ENCODE data around the gene PAFAH1B1.

The PAFAH1B1 gene

DNA sequence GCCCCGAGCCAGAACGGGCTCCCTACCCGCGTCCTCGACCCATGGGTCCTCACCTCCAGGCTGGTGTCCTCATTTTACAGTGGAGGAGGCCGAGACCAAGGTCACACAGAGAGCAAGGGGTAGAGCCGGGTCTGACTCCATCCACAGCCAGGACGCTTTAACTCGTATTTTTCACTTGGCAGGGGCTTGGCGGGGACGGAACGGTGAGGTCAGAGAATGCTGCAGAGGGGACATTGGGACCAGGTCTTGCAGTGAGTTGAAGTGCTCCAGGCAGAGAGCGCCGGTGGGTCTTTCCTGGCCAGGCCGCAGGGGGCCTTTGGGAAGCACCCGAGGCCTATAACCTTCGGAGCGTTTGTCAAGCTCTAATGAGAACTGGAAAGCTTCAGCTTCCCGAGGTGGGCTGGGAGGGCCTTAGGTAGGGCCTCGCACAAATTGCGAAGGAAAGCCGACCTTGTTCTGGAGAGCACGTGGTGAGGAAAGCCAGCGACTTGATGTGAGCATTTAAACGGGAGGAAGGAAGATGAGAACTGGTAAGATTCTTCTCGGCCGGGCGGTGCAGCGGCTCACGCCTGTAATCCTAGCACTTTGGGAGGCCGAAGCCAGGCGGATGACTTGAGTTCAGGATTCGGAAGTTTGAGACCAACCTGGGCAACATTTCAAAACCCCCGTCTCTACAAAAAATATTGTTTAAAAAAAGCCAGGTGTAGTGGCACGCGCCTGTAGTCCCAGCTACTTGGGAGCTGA is 119.0 kb downstream of the PAFAH1B1 start:
- peak in 1 of 56 donors; percentile 13 for DNase-seq

DNA sequence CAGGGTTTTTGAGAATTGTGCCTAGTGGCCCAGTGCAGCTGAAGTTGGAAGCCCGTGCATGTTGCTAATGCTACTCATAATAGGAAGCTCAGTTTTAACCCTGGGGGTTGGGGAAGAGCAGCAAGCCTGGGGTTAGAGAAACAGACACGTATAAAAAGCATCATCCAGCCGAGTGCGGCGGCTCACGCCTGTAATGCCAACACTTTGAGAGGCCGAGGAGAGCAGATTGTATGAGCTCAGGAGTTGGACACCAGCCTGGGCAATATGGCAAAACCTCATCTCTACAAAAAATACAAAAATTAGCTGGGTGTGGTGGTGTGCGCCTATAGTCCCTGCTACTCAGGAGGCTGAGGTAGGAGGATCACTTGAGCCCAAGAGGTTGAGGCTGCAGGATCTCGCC is 120.4 kb downstream of the PAFAH1B1 start:
- DNase-seq, result no peak

GRCh38 chr17:2716649-2717048 is 123.2 kb downstream of the PAFAH1B1 start:
- no peak for DNase-seq

- no peak for DNase-seq
Observed at GRCh38 chr17:2718150-2718938, 124.9 kb downstream of the PAFAH1B1 start.

GRCh38 chr17:2719861-2720260 is 126.4 kb downstream of the PAFAH1B1 start:
- DNase-seq, result no peak

- no peak for DNase-seq
Observed at GRCh38 chr17:2721603-2722002, 128.1 kb downstream of the PAFAH1B1 start.

- no peak for DNase-seq
Observed at GRCh38 chr17:2722611-2723010, 129.2 kb downstream of the PAFAH1B1 start.

- no peak for DNase-seq
Observed at GRCh38 chr17:2723505-2723996, 130.1 kb downstream of the PAFAH1B1 start.

- DNase-seq, result no peak
Observed at GRCh38 chr17:2723997-2724783, 130.7 kb downstream of the PAFAH1B1 start.

DNA sequence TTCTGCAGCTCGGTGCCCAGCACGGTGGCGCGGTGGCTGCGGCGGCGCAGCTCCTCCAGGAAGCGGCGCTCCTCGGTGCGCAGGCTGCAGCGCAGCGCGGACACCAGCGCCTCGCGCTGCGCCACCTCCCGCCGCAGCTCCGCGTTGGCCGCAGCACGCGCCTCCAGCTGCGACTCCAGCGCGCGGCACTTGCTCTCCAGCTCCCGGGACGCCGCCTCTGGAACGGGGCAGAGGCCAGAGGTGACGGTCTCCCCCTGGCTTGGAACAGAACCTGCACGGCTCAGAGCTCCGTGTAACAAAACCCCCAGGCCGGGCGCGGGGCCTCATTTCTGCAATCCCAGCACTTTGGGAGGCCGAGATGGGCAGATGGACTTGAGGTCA is 131.3 kb downstream of the PAFAH1B1 start:
- DNase-seq, result peak in 1 of 56 donors; percentile 14

DNA sequence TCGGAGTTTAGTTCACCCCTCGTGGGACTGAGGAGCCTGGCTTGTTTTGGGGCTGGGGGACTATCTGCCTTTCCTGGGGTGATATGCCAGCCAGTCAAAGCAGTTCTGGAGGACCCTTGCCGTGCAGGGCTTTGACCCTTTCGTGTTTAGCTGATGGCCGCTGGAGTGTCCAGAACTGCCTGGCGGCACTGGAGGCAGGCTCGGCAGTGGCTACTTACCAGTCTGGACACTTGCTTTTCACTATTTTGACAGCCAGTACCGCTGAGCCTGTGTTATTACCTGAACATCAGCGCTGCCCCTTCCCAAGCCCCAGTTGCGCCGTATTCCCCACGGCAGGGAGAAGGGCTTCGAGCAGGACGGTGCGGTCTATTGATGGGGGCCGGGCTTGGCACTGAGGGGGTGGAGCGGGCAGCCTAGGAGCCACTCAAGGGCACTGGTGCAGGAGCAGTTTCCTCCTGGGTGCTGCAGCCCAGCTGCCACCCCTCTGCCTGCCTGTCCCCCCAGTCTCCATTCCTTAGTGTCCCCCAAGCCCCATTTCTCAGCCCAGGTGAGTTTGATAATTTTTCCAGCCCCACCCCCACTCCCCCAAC is 137.4 kb downstream of the PAFAH1B1 start:
- DNase-seq, result no peak

DNA sequence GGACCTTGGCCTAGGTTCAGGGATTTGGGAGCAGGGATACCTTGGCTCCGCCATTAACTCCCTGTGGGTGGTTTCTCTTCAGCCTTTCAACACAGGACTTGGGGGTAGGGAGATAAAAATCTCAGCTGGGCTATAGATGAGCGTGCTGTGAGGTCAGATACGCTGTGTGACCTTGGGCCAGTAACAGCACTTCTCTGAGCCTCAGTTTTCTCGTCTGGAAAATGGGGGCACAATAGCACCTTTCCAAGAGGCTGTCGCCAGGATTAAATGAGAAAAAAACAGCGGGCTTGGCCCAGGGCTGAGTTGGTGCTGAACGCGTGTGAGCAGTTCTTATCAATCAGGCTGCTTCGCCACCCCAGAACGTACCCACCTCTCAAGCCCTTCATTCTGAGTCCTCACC is 138.4 kb downstream of the PAFAH1B1 start:
- no peak for DNase-seq

- peak in 1 of 56 donors; percentile 12 for DNase-seq
Observed at GRCh38 chr17:2734939-2735338, 141.5 kb downstream of the PAFAH1B1 start.

Measured in nucleus accumbens (tissue), 56 donors.